Psoas muscle (tissue), 8 donors: ENCODE data around the gene CD84. TPM values are rescaled to one million over a fixed set of nuclear protein-coding genes. Genes with fewer than 3 reads are reported as not detected.
"Not testable (repeated sequence)": the region's sequence is repeated elsewhere in the genome, so short reads cannot be mapped to it uniquely, and the experiment has no call there.

Source experiments
- ATAC-seq, 4 donors: fragments of 200-7000 bp; cut with Tn5 transposase; one replicate each; pipeline ENCODE4 v1.9.1; 2020; ENCODE audit warnings: moderate library complexity in 3 of 4, mild to moderate bottlenecking in 2 of 4
- DNase-seq, 2 donors: peaks; one replicate each; pipeline ENCODE4 v3.0.0-alpha.2; 2020
- H3K27ac ChIP-seq: fragments of 200-600 bp; one replicate; pipeline ENCODE4 v1.8.0; 2022
- H3K27me3 ChIP-seq, 3 donors: fragments of 200-600 bp in 1 of 3; one replicate each; pipeline versions ENCODE4 v1.6.1 to v1.8.0; 2013 to 2022; ENCODE audit warnings: low read length in 2 of 3, mild to moderate bottlenecking in 2 of 3, moderate library complexity in 1 of 3; ENCODE audit not compliant: insufficient read depth in 3 of 3
- H3K36me3 ChIP-seq, 2 donors: fragments of 200-600 bp in 1 of 2; one replicate each; pipeline versions ENCODE4 v1.6.1 to v1.8.0; 2013 to 2022; ENCODE audit warnings: low read depth in 1 of 2, mild to moderate bottlenecking in 1 of 2, moderate library complexity in 1 of 2; ENCODE audit not compliant: insufficient read depth in 1 of 2
- H3K4me1 ChIP-seq: fragments of 200-600 bp; one replicate; pipeline ENCODE4 v1.8.0; 2022
- H3K4me3 ChIP-seq: fragments of 200-600 bp; one replicate; pipeline ENCODE4 v1.8.0; 2022; ENCODE audit warnings: mild to moderate bottlenecking
- H3K9me3 ChIP-seq: fragments of 200-600 bp; one replicate; pipeline ENCODE4 v1.8.0; 2022
- CTCF ChIP-seq: fragments of 200-600 bp; IDR thresholded peaks from one replicate; pipeline ENCODE4 v1.8.0; 2022; ENCODE audit warnings: antibody characterized with exemption
- WGBS, 3 donors: extraction: QIAGEN DNeasy Blood & Tissue Kit; methylation state at CpG; one replicate each; pipeline versions ENCODE4 v1.1.6 to v1.1.7; 2013; 5-methylcytosine and 5-hydroxymethylcytosine counted together
- intact Hi-C, 2 donors: fragments of 100-400 bp; cut with DNase I; formaldehyde crosslinking; loops; one replicate each; pipeline versions ENCODE4 v1.11.0 to v1.14.2; 2022
- polyA plus RNA-seq, 3 donors: library from polyadenylated mRNA; stranded (reverse); fragments of 200-250 nt; gene quantifications; one replicate each; pipeline ENCODE4 v1.2.3, GENCODE V29; 2013
- total RNA-seq, 4 donors: library from RNA; stranded (reverse); fragmentation: NEBNext Ultra II Directional in 2 of 4; extraction: Animal tissue kit (Norgen Biotek cat#: 25700) in 2 of 4; gene quantifications; one replicate each; pipeline versions ENCODE4 v1.2.1 to v1.2.4, GENCODE V29; 2021 to 2023
- donor health status: healthy with polysubstance abuse.
- donor health status: DM: no; HTN: no; CAD: no; lungs with moderate emphysema.
- donor health status: Bipolar disorder and iron deficiency.
- donor health status: healthy.
- donor health status: DM: yes; HTN: yes; CAD: no.
- donor health status: DM: no; HTN: no; CAD: no.
- donor health status: DM: no; HTN: no; CAD: no.
- donor health status: DM: yes; HTN: yes; CAD: no.

The CD84 gene
- total and polyA plus RNA-seq, 7 donors = 0.04 to 2.6 (median 0.75) TPM

- Histone ChIP-seq H3K27ac (no peak overlapping the region), H3K27me3 (no peaks in the 10 kb centered on the region), H3K4me1 (no peaks in the 10 kb centered on the region), H3K36me3 (no peaks in the 10 kb centered on the region), H3K9me3 (peaks cover 10% of the 10 kb centered on the region), H3K4me3 (no peak overlapping the region)
- DNase-seq = no peak
- WGBS, 3 donors = 83 to 90% (median 87%) methylated on average over 6 of the region's 6 CpGs
- TF ChIP-seq CTCF = no peak
- intact Hi-C loops = no loop called here
- ATAC-seq = no peak
Observed at GRCh38 chr1:160539684-160539989, 39.7 kb downstream of the CD84 start.

DNA sequence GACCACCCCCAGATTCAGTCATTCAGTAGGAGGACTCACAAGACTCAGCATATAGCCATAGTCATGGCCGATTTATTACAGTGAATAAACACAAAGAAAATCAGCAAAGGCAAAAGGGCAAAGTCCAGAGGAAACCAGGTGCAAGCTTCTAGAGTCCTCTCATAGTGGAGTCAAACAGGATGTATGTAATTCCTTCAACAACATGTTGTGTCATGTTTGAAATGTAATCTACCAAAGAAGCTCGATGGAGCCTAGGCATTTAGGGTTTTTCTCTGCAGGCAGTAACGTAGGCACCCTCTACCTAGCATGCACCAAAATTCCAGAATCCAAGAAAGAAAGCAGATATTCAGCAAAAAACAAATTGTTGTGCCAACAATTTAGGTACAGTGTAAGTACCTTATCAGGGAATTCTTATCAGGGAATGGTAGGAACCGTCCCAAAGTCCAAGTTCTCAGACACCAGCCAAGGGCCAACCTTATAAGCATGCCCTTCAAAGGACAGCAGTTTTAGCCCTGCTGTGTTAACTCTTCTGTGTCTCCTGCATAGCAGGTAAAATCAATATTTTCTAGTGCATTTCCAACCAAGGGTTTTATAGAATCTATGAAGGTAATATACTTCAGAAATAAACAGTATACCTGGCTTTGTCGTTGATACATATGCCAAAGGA, 40.2 kb downstream of the CD84 start:
- Histone ChIP-seq H3K36me3 (no peaks in the 10 kb centered on the region), H3K4me1 (no peaks in the 10 kb centered on the region), H3K4me3 (no peak overlapping the region), H3K27me3 (no peaks in the 10 kb centered on the region), H3K27ac (no peak overlapping the region), H3K9me3 (peaks cover 15% of the 10 kb centered on the region)
- no peak for ATAC-seq
- no peak for DNase-seq
- 70 to 77% (median 75%) methylated on average over 5 of the region's 5 CpGs for WGBS, 3 donors
- intact Hi-C loops = no loop called here
- no peak for TF ChIP-seq CTCF

- DNase-seq = no peak
- H3K9me3 ChIP-seq = peaks cover 15% of the 10 kb centered on the region
- 83 to 88% (median 87%) methylated on average over 7 to 8 of the region's 8 CpGs for WGBS, 3 donors
- TF ChIP-seq CTCF = no peak
- no peaks in the 10 kb centered on the region for H3K36me3 ChIP-seq
- intact Hi-C loops = no loop called here
- no peak for ATAC-seq
- no peak overlapping the region for H3K4me3 ChIP-seq
- H3K27me3 ChIP-seq = no peaks in the 10 kb centered on the region
- no peak overlapping the region for H3K27ac ChIP-seq
- H3K4me1 ChIP-seq = no peaks in the 10 kb centered on the region
Observed at GRCh38 chr1:160537714-160538665, 41.3 kb downstream of the CD84 start.

DNA sequence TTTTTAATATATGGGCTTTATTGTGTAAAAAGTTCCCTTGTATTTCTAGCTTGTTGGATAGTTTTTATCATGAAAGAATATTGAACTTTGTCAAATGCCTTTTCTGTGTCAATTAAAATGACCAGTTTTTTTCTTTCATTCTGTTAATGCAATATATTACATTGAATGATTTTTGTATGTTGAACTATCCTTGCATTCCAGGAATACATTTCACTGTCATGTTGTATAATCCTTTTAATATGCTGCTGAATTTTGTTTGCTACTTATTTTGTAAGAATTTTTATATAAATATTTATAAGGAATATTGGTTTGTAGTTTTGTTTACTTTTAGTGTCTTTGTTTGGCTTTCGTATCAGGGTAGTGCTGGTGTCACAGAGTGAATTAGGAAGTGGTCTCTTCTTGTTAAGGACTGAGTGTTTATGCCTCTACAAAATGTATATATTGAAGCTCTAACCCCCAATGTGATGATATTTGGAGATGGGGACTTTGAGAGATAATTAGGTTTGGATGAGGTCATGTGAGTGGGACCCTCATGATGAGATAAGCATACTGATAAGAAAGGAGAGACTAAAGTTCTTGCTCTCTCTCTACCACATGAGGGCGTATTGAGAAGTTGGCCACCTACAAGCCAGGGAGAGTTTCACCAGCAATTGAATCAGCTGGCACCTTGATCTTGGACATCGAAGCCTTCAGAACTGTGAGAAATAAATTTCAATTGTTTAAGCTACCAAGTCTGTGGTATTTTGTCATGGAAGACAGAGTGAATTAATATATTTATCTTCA, 44.3 kb downstream of the CD84 start:
- H3K9me3 ChIP-seq = peaks cover 15% of the 10 kb centered on the region
- no peaks in the 10 kb centered on the region for H3K36me3 ChIP-seq
- H3K4me3 ChIP-seq = no peak overlapping the region
- no peak overlapping the region for H3K27ac ChIP-seq
- H3K27me3 ChIP-seq = no peaks in the 10 kb centered on the region
- no peaks in the 10 kb centered on the region for H3K4me1 ChIP-seq
- no peak for ATAC-seq
- intact Hi-C loops = no loop called here
- 65 to 83% (median 81%) methylated on average over 3 of the region's 3 CpGs for WGBS, 3 donors
- DNase-seq = no peak
- TF ChIP-seq CTCF = no peak

GRCh38 chr1:160532557-160532813, 46.8 kb downstream of the CD84 start:
- H3K27me3 ChIP-seq, intact Hi-C loops, H3K4me1 ChIP-seq, DNase-seq, H3K4me3 ChIP-seq, ATAC-seq, H3K36me3 ChIP-seq, H3K27ac ChIP-seq: not testable (repeated sequence)
- WGBS, 3 donors = 78 to 97% (median 88%) methylated on average over 5 of the region's 5 CpGs
- peaks cover 15% of the 10 kb centered on the region for H3K9me3 ChIP-seq

GRCh38 chr1:160531809-160532556, 47.3 kb downstream of the CD84 start:
- H3K36me3 ChIP-seq, H3K27ac ChIP-seq, intact Hi-C loops, ATAC-seq, H3K4me1 ChIP-seq, DNase-seq, H3K27me3 ChIP-seq, H3K4me3 ChIP-seq: not testable (repeated sequence)
- 94 to 97% (median 94%) methylated on average over 23 to 29 of the region's 29 CpGs for WGBS, 3 donors
- peaks cover 15% of the 10 kb centered on the region for H3K9me3 ChIP-seq
